Stimulated activated CD4-positive, alpha-beta T cell treated with anti-CD3 and anti-CD28 coated beads, Interleukin-2, amount 100 ng/mL, for 48 hours (primary cell): ENCODE data around the gene TJP3.

Experiments used
- DNase-seq, 2 donors: peaks; one replicate each; pipeline ENCODE4 v3.0.0-alpha.2; 2020

Gene TJP3

GRCh38 chr19:3785938-3786824 is 78.0 kb downstream of the TJP3 start, which contains the start of gene MATK:
MATK (minus strand) TSS chr19:3786381; CDS start chr19:3785135, 1,246 bp downstream.
- DNase-seq: peak in 1 of 2 donors; percentile 34

- DNase-seq: no peak
Measured at GRCh38 chr19:3788996-3789778, 81.0 kb downstream of the TJP3 start.

GRCh38 chr19:3790209-3790734 is 82.1 kb downstream of the TJP3 start:
- no peak for DNase-seq

GRCh38 chr19:3790941-3791340 is 82.8 kb downstream of the TJP3 start:
- no peak for DNase-seq

GRCh38 chr19:3792114-3792513 is 83.9 kb downstream of the TJP3 start:
- DNase-seq: no peak

GRCh38 chr19:3793799-3794198 is 85.6 kb downstream of the TJP3 start:
- DNase-seq: no peak

GRCh38 chr19:3796358-3796757 is 88.2 kb downstream of the TJP3 start:
- DNase-seq: no peak

GRCh38 chr19:3798137-3798536 is 90.0 kb downstream of the TJP3 start:
- no peak for DNase-seq
